HepG2 (cell line): Measurements from ENCODE around the gene RAB1B. TPM values are rescaled to one million over a fixed set of nuclear protein-coding genes. Genes with fewer than 3 reads are reported as not detected.

Experiments used
- ARID4A ChIP-seq: sonication (generic); formaldehyde crosslinking; IDR thresholded peaks from 2 replicates; pipeline ENCODE4 v1.5.0; 2020; ENCODE audit warnings: mild to moderate bottlenecking, missing genetic modification reagents, borderline replicate concordance
- FOXK2 ChIP-seq: fragments of 450-650 bp; IDR thresholded peaks from 2 replicates; pipeline ENCODE4 v1.6.1; 2016
- GABPB1 ChIP-seq: IDR thresholded peaks from 2 replicates; pipeline ENCODE4 v1.6.1; 2016; ENCODE audit warnings: mild to moderate bottlenecking, missing genetic modification reagents, moderate library complexity, missing compliant biosample characterization
- HOMEZ ChIP-seq: IDR thresholded peaks from 2 replicates; pipeline ENCODE4 v1.6.1; 2016; ENCODE audit warnings: low read depth
- JUNB ChIP-seq: sonication (generic); formaldehyde crosslinking; IDR thresholded peaks from 2 replicates; pipeline ENCODE4 v1.8.0; 2022; ENCODE audit warnings: missing genetic modification reagents, mild to moderate bottlenecking, borderline replicate concordance
- MEIS2 ChIP-seq: sonication (generic); formaldehyde crosslinking; IDR thresholded peaks from 2 replicates; pipeline ENCODE4 v1.9.0; 2021; ENCODE audit warnings: mild to moderate bottlenecking, missing genetic modification reagents
- PAXIP1 ChIP-seq: sonication (generic); formaldehyde crosslinking; conservative IDR thresholded peaks from 2 replicates; pipeline ENCODE4 v1.4.0; 2020; ENCODE audit warnings: mild to moderate bottlenecking, missing genetic modification reagents, moderate library complexity
- PRDM4 ChIP-seq: sonication (generic); formaldehyde crosslinking; IDR thresholded peaks from 2 replicates; pipeline ENCODE4 v1.9.0; 2021; ENCODE audit warnings: missing genetic modification reagents, borderline replicate concordance
- SKI ChIP-seq: fragments of 450-650 bp; IDR thresholded peaks from one replicate; pipeline ENCODE4 v1.6.1; 2018; ENCODE audit warnings: mild to moderate bottlenecking; ENCODE audit not compliant: partially characterized antibody
- ZNF101 ChIP-seq: sonication (generic); formaldehyde crosslinking; IDR thresholded peaks from 2 replicates; pipeline ENCODE4 v1.4.0; 2020; ENCODE audit warnings: mild to moderate bottlenecking, low read depth, missing genetic modification reagents, borderline replicate concordance
- ZNF687 ChIP-seq: sonication (generic); formaldehyde crosslinking; IDR thresholded peaks from 2 replicates; pipeline ENCODE4 v1.5.1; 2020; ENCODE audit warnings: mild to moderate bottlenecking, missing genetic modification reagents, moderate library complexity
- ZSCAN30 ChIP-seq: sonication (generic); formaldehyde crosslinking; IDR thresholded peaks from 2 replicates; pipeline ENCODE4 v1.5.0; 2020; ENCODE audit warnings: mild to moderate bottlenecking, missing genetic modification reagents
- polyA plus RNA-seq, 8 experiments: library from polyadenylated mRNA; depleted of rRNA in 3 of 8; stranded (reverse) in 7 of 8; unstranded in 1 of 8; fragments of >200 nt; fragmentation: Illumina TruSeq in 4 of 8; extraction: Trizol in 4 of 8; gene quantifications; 2 replicates each; pipeline versions ENCODE4 v1.2.1 to v1.2.3, GENCODE V29; 2011 to 2016; ENCODE audit warnings: low read depth in 4 of 8, missing spikeins in 1 of 8, mixed read lengths in 1 of 8; ENCODE audit not compliant: insufficient read depth in 1 of 8
- total RNA-seq, 5 experiments: library from RNA; depleted of rRNA; stranded (reverse); fragments of >200 nt; fragmentation: Illumina TruSeq; extraction: Trizol; gene quantifications; 2 replicates each; pipeline ENCODE4 v1.2.3, GENCODE V29; 2016; ENCODE audit warnings: low read depth in 1 of 5

RAB1B gene
- total and polyA plus RNA-seq, 2 of the 13 experiments (the other 11 are each of a cell fraction or from before 2014, with no cell fraction given): 77.9 to 87.9 TPM

- TF ChIP-seq ZNF687 (CRISPR knock-in tag) (no peak), ZNF101 (no peak), PRDM4 (no peak), MEIS2 (CRISPR knock-in tag) (0 out of 2 replicates have a peak, but pooled peaks have one; percentile 24), ZSCAN30 (no peak), HOMEZ (CRISPR knock-in tag) (no peak), PAXIP1 (CRISPR knock-in tag) (no peak), SKI (no peak), ARID4A (no peak; the same call in 1 of the 2 replicates), GABPB1 (CRISPR knock-in tag) (peak; percentile 63), FOXK2 (no peak), JUNB (CRISPR knock-in tag) (no peak)
Measured at GRCh38 chr11:66280428-66280827, 12.0 kb downstream of the RAB1B start (continued).
